ENCODE measurements around the gene TMEM204.

Gene TMEM204

GRCh38 chr16:1601031-1601430, 67.6 kb downstream of the TMEM204 start:
- in situ Hi-C loops (cut with MboI; ENCODE audit: low pct_unique_long_range_greater_than_20kb, low sequenced_read_pairs, unreplicated experiment), result no loop called here
- no peak for DNase-seq (ENCODE audit: low spot score)
- TF ChIP-seq CTCF (IDR thresholded peaks at IDR 0.05; ENCODE audit: extremely low read depth, insufficient read depth, missing control alignments), result no peak

- DNase-seq (ENCODE audit: low spot score), result no peak
- TF ChIP-seq CTCF (IDR thresholded peaks at IDR 0.05; ENCODE audit: extremely low read depth, insufficient read depth, missing control alignments), result no peak
- in situ Hi-C loops (cut with MboI; ENCODE audit: low pct_unique_long_range_greater_than_20kb, low sequenced_read_pairs, unreplicated experiment), result no loop called here
These were observed 68.0 kb downstream of the TMEM204 start for GRCh38 chr16:1601489-1601888.

GRCh38 chr16:1602285-1602684, 68.8 kb downstream of the TMEM204 start:
- no peak for TF ChIP-seq CTCF (IDR thresholded peaks at IDR 0.05; ENCODE audit: extremely low read depth, insufficient read depth, missing control alignments)
- DNase-seq (ENCODE audit: low spot score), result no peak
- in situ Hi-C loops (cut with MboI; ENCODE audit: low pct_unique_long_range_greater_than_20kb, low sequenced_read_pairs, unreplicated experiment), result no loop called here

Measured in GM13977 (cell line).